Activated CD8-positive, alpha-beta memory T cell treated with anti-CD3 and anti-CD28 coated beads, Interleukin-2, amount 50 U/mL, for 24 hours (primary cell): ENCODE data around the gene LMAN1.

Experiments used
- DNase-seq: peaks from one replicate; pipeline ENCODE4 v3.0.0-alpha.2; 2020; ENCODE audit errors: extremely low read depth

The LMAN1 gene

GRCh38 chr18:59360381-59360780, 1.3 kb upstream of the LMAN1 start:
- DNase-seq = no peak

GRCh38 chr18:59359576-59359952, 499 bp upstream of the LMAN1 start:
- no peak for DNase-seq

GRCh38 chr18:59358414-59358711, 702 bp downstream of the LMAN1 start:
- no peak for DNase-seq

GRCh38 chr18:59357928-59358327, 1.1 kb downstream of the LMAN1 start:
- no peak for DNase-seq

- DNase-seq = no peak
These were observed 4.3 kb downstream of the LMAN1 start for GRCh38 chr18:59354731-59355130.

GRCh38 chr18:59353079-59353680, 5.9 kb downstream of the LMAN1 start:
- DNase-seq = no peak

GRCh38 chr18:59352250-59352855, 6.7 kb downstream of the LMAN1 start:
- no peak for DNase-seq

- DNase-seq = no peak
These were observed 13.5 kb downstream of the LMAN1 start for GRCh38 chr18:59345556-59345955.

- no peak for DNase-seq
These were observed 14.1 kb downstream of the LMAN1 start for GRCh38 chr18:59344996-59345395.

- no peak for DNase-seq
These were observed 15.1 kb downstream of the LMAN1 start for GRCh38 chr18:59343926-59344325.

- no peak for DNase-seq
These were observed 18.2 kb downstream of the LMAN1 start for GRCh38 chr18:59340817-59341216.

- no peak for DNase-seq
These were observed 18.8 kb downstream of the LMAN1 start for GRCh38 chr18:59340312-59340711.

- no peak for DNase-seq
These were observed 26.1 kb downstream of the LMAN1 start for GRCh38 chr18:59332986-59333385.

GRCh38 chr18:59328683-59329082, 30.4 kb downstream of the LMAN1 start:
- DNase-seq = no peak

GRCh38 chr18:59325965-59326364, 33.1 kb downstream of the LMAN1 start:
- no peak for DNase-seq

GRCh38 chr18:59324623-59324971, 34.5 kb downstream of the LMAN1 start:
- no peak for DNase-seq

- no peak for DNase-seq
These were observed 35.0 kb downstream of the LMAN1 start for GRCh38 chr18:59323931-59324622.

GRCh38 chr18:59318460-59319050, 40.5 kb downstream of the LMAN1 start, which contains the start of gene CPLX4:
Gene CPLX4 (minus strand): TSS chr18:59318649. CDS start chr18:59318462, 187 bp downstream.
- no peak for DNase-seq

- no peak for DNase-seq
These were observed 47.4 kb downstream of the LMAN1 start for GRCh38 chr18:59311631-59312030.

- DNase-seq = no peak
These were observed 50.2 kb downstream of the LMAN1 start for GRCh38 chr18:59308938-59309260.

GRCh38 chr18:59308248-59308937, 50.7 kb downstream of the LMAN1 start:
- DNase-seq = peak; percentile 15

GRCh38 chr18:59306640-59307039, 52.4 kb downstream of the LMAN1 start:
- DNase-seq = no peak

- DNase-seq = no peak
These were observed 53.8 kb downstream of the LMAN1 start for GRCh38 chr18:59305295-59305694.
